Measurements from ENCODE around the gene ATM.

Gene ATM

GRCh38 chr11:108226036-108226435 lies 3.2 kb downstream of the ATM start:
- no peak for TF ChIP-seq CTCF (IDR thresholded peaks at IDR 0.05; ENCODE audit: low read depth, low read length)
- H3K4me3 ChIP-seq (ENCODE audit: low read depth, low read length), result no peak overlapping the region
- in situ Hi-C loops (cut with HindIII; ENCODE audit: low sequenced_read_pairs), result no loop called here
- DNase-seq (ENCODE audit: low read depth, low spot score), result no peak

DNA sequence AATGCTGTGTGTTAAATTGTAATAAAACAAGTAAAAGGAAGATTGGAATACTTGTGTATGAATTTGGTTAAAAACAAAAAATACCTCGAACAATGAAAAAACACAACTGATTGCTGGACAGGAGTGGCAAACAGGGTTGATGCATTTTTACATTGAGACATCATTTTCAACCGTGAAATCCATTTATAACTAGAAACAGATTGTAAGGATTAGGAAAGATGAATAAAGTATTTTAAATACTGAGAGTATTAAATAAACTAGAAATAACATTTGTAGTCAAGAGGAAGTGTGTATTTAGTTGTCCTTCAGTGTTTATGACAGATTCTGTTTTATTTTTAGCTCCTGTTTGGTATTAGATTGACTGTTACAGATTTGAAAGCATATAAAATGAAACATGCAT lies 5.4 kb downstream of the ATM start:
- no peak for TF ChIP-seq CTCF (IDR thresholded peaks at IDR 0.05; ENCODE audit: low read depth, low read length)
- in situ Hi-C loops (cut with HindIII; ENCODE audit: low sequenced_read_pairs), result no loop called here
- DNase-seq (ENCODE audit: low read depth, low spot score), result no peak
- H3K4me3 ChIP-seq (ENCODE audit: low read depth, low read length), result no peak overlapping the region

GRCh38 chr11:108233277-108233945 lies 10.5 kb downstream of the ATM start:
- no peak for DNase-seq (ENCODE audit: low read depth, low spot score)
- TF ChIP-seq CTCF (IDR thresholded peaks at IDR 0.05; ENCODE audit: low read depth, low read length), result no peak
- in situ Hi-C loops (cut with HindIII; ENCODE audit: low sequenced_read_pairs), result no loop called here
- no peak overlapping the region for H3K4me3 ChIP-seq (ENCODE audit: low read depth, low read length)

- no peak for DNase-seq (ENCODE audit: low read depth, low spot score)
- in situ Hi-C loops (cut with HindIII; ENCODE audit: low sequenced_read_pairs), result no loop called here
- H3K4me3 ChIP-seq (ENCODE audit: low read depth, low read length), result no peak overlapping the region
- TF ChIP-seq CTCF (IDR thresholded peaks at IDR 0.05; ENCODE audit: low read depth, low read length), result no peak
These were observed 12.3 kb downstream of the ATM start for GRCh38 chr11:108235192-108235591.

GRCh38 chr11:108235633-108236032 lies 12.8 kb downstream of the ATM start:
- in situ Hi-C loops (cut with HindIII; ENCODE audit: low sequenced_read_pairs), result no loop called here
- H3K4me3 ChIP-seq (ENCODE audit: low read depth, low read length), result no peak overlapping the region
- TF ChIP-seq CTCF (IDR thresholded peaks at IDR 0.05; ENCODE audit: low read depth, low read length), result no peak
- DNase-seq (ENCODE audit: low read depth, low spot score), result no peak

DNA sequence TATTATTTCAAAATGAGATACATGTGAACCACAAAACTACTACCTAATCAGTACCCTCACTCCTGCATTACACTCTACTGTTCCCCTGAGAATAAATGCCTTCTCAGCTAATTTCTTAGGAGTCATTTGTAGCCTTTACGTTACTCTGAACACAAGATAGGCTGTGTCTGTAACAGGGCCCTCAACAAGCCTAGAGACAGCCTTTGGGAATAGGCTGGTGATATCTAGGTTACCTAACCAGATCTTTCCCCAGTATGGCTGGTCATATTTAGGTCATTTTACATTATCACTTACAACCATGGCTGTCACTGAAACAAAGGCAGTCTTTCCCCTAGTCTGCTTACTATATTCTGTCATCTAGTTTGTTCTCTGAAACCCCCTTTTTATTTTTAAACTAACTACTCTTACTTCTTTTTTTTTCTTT lies 14.2 kb downstream of the ATM start:
- H3K4me3 ChIP-seq (ENCODE audit: low read depth, low read length), result no peak overlapping the region
- in situ Hi-C loops (cut with HindIII; ENCODE audit: low sequenced_read_pairs), result no loop called here
- DNase-seq (ENCODE audit: low read depth, low spot score), result no peak
- TF ChIP-seq CTCF (IDR thresholded peaks at IDR 0.05; ENCODE audit: low read depth, low read length), result no peak
